HG02943 (cell line): Measurements from ENCODE around the gene MCUB.

Experiments used
- ATAC-seq: cut with Tn5 transposase; IDR thresholded peaks from one replicate; pipeline ENCODE4 v1.9.1; 2021; ENCODE audit warnings: mild to moderate bottlenecking, low read depth, moderate library complexity; ENCODE audit not compliant: unreplicated experiment

Gene MCUB

GRCh38 chr4:109622626-109623025 lies 62.6 kb downstream of the MCUB start:
- no peak for ATAC-seq

DNA sequence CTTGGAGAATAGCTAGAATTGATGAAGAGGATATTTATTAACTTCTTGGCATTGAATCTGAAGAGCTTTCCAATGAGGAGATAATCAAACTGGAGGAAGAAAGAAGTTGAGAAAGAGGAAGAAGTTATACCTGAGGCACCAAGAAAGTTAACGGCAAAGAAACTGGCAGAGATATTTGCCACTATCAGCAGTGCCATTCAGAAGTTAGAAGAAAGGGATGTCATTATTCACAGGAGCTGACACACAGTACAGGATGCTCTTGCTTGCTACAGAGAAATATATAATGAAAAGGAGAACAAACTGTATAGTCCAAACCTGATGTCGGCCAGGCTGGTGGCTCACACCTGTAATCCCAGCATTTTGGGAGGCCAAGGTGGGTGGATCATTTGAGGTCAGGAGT lies 64.5 kb downstream of the MCUB start:
- ATAC-seq = no peak

- no peak for ATAC-seq
Measured at GRCh38 chr4:109627361-109627760, 67.3 kb downstream of the MCUB start.

GRCh38 chr4:109629775-109630174 lies 69.7 kb downstream of the MCUB start:
- ATAC-seq = no peak

DNA sequence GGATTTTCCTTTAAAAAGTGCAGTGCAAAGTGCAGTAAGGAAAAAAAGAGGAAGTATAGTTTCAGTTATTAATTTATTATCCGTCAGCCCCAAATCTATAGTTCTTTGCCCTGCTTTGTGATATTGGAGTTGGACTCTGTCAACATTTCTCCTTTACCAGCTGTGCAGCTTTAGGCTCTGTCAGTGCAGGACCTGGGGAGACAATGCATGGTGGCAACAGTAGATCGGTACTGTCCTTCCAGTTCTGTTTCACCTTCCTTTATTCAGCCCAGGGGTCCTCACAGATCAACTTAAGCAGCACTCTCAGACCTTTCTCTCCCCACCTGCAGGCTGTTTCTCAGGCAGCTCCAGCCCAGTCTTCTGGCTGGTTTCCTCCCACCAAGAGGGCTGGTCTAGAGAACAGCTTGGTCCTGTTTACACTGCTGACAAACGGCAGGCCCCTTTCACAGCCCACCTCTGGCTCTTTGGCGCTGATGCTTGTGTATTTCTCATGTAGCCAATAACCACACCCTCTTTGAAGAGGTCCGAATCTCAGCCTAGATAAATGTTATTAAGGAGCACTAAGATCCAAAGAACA lies 71.6 kb downstream of the MCUB start:
- no peak for ATAC-seq

- no peak for ATAC-seq
Measured at GRCh38 chr4:109640644-109641043, 80.6 kb downstream of the MCUB start.

DNA sequence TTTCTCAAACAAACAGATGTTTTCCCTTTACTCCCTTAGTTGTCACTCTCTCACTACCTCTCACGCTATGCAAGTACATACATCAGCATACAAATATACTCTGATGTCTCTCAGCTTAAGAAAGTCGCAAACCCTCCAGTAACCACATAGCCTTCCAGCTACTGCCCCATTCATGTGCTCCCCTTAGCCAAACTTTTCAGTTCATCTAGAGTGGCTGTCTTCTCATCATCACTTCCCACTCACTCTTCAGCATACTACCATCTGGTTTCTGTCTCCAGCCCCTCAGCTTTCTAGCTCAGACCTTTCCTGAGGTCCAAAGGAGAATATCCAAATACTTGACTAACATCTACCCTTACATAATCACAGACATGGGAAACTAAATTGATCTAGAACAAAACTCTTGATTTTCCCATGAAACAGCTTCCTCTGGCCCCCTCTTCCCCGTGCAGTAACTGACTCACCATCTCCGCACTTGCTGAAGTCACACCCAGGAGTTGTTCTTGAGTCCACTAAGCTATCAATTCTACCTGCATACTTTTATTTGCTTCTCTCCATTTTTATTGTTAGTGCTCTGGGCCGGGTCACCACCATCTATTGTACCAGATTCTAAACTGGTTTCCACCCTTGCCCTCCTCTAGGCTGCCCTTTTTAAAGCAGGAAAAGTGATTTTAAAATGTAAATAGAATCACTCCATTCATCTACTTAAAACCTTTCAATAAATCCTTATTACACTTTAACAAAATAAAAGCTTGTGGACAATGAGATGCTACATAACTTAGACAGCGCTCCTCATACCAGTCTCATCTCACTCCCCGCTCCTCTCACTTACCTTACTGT lies 86.0 kb downstream of the MCUB start:
- ATAC-seq = no peak

DNA sequence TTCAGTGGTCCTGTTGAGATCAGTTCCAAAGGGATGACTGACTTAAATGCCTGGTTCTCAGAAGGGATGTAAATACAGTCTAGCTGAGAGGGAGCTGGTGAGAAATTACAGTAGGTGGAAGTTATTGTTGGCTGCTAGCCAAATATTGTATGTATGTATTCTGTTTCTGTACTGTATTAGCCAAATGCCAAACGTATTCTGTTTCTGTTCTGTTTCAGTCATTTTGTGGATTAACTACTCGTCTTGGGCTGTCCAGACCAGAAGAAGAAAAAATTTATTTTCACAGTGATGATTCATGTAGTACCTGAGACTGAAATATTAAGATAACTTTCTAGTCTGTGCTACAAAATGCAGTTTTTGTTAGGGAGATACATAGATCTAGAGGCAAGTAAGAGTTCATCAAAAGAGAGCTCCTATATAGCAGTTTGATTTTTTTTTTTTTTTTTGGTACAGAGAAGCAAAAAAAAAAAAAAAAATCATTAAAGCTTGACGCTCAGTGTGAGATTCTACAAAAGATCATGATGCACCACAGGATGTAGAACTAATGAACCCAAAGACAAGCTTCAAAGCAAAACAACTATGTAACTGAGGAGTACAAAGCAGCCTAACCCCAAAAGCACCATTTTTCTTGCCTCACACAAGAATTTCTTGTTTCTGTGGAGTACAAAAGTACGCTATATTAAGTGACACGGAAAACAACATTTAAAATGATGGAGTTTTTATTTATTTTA lies 88.4 kb downstream of the MCUB start:
- no peak for ATAC-seq

- ATAC-seq = no peak
Measured at GRCh38 chr4:109648997-109649575, 89.0 kb downstream of the MCUB start.

DNA sequence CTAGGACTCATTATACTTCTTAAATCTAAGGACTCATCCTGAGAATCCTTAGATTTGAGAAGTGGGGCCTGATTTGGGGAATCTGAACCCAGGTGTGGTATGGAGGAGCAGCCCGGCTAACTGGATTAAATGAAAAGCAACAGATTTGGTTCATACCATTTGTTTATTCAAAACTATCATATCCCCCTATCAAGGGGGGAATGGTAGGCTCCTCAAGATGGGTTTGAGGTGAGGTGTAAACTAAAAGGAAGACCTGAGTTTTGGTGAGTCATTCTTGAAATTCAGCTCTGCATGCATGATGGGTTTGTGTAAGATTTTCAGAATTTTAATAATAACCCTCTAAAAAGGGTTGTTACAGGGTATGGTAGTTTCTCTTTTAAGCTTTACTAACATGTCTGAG lies 89.8 kb downstream of the MCUB start:
- peak; percentile 83 for ATAC-seq

GRCh38 chr4:109655396-109655795 lies 95.3 kb downstream of the MCUB start:
- no peak for ATAC-seq

DNA sequence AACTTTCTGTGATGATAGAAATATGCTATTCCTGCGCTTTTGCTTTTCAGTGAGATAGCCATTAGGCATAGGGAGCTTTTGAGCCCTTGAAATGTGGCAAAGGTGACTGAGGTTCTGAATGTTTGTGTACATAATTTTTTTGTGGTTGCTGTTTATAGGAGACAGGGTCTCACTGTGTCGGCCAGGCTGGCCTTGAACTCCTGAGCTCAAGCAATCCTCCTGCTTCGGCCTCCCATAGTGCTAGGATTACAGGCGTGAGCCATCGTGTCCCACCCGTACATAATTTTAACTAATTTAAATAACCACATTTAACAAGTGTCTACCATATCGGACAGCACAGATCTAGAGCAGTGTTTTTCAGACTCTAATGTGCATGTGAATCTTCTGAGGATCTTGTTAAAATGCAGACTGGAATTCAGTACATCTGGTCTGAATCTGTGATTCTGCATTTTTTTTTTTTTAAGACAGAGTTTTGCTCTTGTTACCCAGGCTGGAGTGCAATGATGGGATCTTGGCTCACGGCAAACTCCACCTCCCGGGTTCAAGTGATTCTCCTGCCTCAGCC lies 97.9 kb downstream of the MCUB start:
- no peak for ATAC-seq

DNA sequence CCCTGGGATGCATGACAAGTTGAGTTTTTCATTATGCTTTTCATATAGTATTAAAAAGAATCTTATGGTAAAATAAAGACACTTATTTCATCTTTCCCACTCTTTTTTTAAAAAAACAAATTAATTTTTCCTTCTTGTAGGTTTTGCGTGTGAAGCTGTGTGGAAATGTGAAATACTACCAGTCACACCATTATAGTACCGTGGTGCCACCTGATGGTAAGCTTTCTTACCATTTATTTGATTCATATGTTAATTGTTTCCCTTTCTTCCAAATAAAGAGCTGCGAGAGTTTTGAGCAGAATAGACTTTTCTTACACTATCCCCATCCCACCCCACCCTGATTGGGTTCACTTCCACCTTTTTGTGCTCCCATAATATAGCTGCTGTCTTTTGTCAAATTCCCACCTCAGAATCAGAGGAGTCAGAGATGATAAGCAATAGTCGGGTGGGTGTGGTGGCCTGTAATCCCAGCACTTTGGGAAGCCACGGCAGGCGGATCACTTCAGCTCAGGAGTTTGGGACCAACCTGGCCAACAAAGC lies 98.9 kb downstream of the MCUB start:
- ATAC-seq = no peak

GRCh38 chr4:109662116-109662515 lies 102.1 kb downstream of the MCUB start:
- ATAC-seq = no peak

DNA sequence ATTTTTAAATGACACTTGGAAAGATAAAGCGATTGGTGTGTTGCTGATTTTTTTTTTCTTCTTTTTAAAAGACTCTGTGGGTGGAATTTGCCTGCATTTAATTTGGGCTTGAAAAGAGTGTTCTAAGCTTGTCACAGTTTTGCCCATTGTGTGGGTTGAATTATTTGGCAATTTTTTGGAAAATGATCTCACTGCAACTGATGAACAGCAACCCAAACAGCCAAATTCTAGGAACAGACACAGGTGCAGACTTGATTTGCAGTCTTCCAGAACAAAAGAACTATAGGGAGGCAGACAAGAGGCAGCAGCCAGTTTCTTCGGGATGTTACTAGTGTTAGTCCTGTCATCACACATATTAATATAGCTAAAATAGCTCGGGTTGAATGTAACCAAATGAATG lies 102.7 kb downstream of the MCUB start:
- no peak for ATAC-seq

DNA sequence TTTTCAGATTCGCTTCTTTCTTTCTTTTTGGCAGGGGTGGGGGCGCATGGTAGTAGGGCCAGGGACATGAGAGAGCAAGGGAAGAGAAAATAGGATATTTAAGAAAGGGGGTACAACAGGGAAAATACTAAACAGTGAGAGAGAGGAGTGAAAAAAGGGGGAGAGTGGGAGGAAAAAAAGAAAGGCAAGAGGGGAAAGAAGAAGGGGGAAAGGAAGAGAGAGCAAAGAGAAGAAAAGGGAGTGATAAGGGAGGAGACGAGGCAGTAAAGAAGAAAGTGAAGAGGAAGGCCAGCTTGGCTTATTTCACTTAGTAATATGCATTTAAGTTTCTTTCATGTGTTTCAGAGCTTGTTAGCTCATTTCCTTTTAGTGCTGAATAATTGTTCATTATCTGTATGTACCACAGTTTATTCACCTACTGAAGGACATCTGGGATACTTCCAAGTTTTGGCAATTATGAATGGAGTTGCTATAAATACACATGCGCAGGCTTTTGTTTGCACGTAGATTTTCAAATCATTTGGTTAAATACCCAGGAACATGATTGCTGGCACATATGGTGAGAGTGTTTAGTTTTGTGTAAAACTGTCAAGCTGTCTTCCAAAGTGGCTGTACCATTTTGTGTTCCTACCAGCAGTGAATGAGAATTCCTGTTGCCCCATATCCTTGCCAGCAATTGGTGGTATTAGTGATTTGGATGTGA lies 105.9 kb downstream of the MCUB start:
- no peak for ATAC-seq

DNA sequence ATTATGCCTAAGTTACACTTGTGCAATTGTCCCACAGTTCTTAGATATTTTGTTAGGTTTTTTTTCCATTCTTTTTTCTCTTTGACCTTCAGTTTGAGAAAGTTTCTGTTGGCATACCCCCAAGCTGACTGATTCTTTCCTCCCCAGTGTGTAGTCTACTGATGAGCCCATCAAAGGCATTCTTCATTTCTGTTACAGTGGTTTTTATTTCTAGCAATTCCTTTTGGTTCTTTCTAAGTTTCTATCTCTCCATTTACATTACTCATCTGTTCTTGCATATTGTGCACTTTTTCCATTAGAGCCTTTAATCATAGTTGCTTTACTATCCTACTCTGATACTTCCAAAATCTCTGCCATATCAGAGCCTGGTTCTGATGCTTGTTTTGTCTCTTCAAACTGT lies 111.3 kb downstream of the MCUB start:
- no peak for ATAC-seq

DNA sequence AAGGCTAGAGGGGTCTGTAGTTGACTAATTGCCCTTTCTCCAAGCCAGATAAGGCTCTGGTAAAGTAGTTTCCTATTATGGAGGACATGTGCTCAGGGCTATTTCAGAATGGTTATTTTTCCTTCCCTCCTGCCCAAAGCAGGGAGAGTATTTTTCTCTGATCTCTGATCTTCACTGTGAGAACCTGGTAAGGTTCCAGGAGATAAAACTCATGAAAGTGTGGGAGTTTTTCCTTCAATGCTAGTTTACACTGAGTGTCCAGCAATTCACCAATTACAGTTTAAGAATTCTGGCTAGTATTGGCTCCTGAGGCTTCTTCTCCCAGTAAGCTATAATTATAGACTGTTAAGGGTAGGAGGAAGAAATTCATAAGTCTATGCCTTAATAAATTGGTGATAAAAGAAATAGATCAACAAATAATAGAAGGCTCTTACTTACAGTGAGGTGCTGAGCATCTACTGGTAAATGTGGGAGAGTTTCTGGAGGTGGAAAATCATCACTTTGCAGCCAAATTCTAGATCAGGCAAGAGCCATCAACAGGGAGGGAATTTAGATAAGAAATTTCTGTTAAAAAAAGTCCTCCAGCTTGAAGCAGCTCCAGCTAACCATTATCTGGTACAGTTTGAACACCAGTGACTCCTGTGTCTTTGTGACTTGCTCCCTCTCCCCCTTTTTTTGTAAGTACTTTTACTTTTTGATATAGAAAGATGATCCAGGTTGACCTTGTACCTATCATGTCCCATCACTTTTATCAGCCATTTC lies 112.3 kb downstream of the MCUB start:
- no peak for ATAC-seq

DNA sequence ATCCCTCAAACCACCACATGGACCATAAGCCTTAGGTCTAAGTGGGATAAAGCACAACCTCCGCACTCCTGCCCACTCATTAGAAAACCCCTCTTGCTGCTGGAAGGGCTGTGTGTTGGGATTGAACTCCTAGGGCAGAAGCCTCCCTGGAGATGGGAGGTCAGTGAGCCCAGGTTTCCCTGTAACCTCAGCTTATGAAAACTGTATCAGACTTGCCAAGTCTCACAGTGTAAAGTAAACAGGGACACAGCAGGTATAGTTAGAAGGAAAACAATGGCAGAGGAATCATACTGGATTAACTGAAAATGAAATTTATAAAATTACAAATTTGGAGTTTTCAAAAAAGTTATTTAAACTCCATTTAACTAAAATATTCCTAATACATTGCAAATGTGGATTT lies 113.3 kb downstream of the MCUB start:
- no peak for ATAC-seq
